Sigmoid colon (tissue), 7 donors: ENCODE results near the gene LRP1B. TPM values are rescaled to one million over a fixed set of nuclear protein-coding genes. Genes with fewer than 3 reads are reported as not detected.

Source experiments
- DNase-seq: peaks from one replicate; pipeline ENCODE4 v3.0.0-alpha.2; 2019
- H3K27ac ChIP-seq, 4 donors: fragments of 200-600 bp; sonication (generic); one replicate each; pipeline ENCODE4 v1.5.1; 2016 to 2019; ENCODE audit warnings: mild to moderate bottlenecking in 1 of 4
- H3K27me3 ChIP-seq, 3 donors: fragments of 200-600 bp; sonication (generic); one replicate each; pipeline ENCODE4 v1.5.1; 2019; ENCODE audit warnings: mild to moderate bottlenecking in 1 of 3
- H3K36me3 ChIP-seq, 4 donors: fragments of 200-600 bp; sonication (generic); one replicate each; pipeline ENCODE4 v1.5.1; 2016 to 2019
- H3K4me1 ChIP-seq, 4 donors: fragments of 200-600 bp; sonication (generic); one replicate each; pipeline ENCODE4 v1.5.1; 2017 to 2019
- H3K4me3 ChIP-seq, 4 donors: fragments of 200-600 bp; sonication (generic); one replicate each; pipeline ENCODE4 v1.5.1; 2017 to 2019; ENCODE audit warnings: mild to moderate bottlenecking in 2 of 4, moderate library complexity in 1 of 4
- H3K9me3 ChIP-seq, 4 donors: fragments of 200-600 bp in 3 of 4; sonication (generic) in 3 of 4; one replicate each; pipeline versions ENCODE4 v1.5.1 to v1.6.1; 2013 to 2019
- CTCF ChIP-seq, 4 experiments: fragments of 450-650 bp in 3 of 4; fragments of 200-600 bp in 1 of 4; IDR thresholded peaks; one replicate each; pipeline ENCODE4 v1.5.1; 2016 to 2019; ENCODE audit warnings: antibody characterized with exemption in 4 of 4, mild to moderate bottlenecking in 3 of 4, moderate library complexity in 2 of 4
- EP300 ChIP-seq, 4 donors: sonication (generic); formaldehyde crosslinking; IDR thresholded peaks; one replicate each; pipeline ENCODE4 v1.6.1; 2017; ENCODE audit warnings: antibody characterized with exemption in 4 of 4
- POLR2A ChIP-seq, 2 donors: fragments of 450-650 bp; IDR thresholded peaks; one replicate each; pipeline ENCODE4 v1.6.1; 2016; ENCODE audit warnings: antibody characterized with exemption in 2 of 2, mild to moderate bottlenecking in 2 of 2, moderate library complexity in 2 of 2
- POLR2AphosphoS5 ChIP-seq, 4 donors: sonication (generic); formaldehyde crosslinking; IDR thresholded peaks; one replicate each; pipeline ENCODE4 v1.6.1; 2017; ENCODE audit warnings: antibody characterized with exemption in 4 of 4
- WGBS, 2 donors: extraction: QIAGEN DNeasy Blood & Tissue Kit; methylation state at CpG; one replicate each; pipeline ENCODE4 v1.1.7; 2013; 5-methylcytosine and 5-hydroxymethylcytosine counted together
- intact Hi-C: fragments of 100-400 bp; cut with DNase I; formaldehyde crosslinking; loops from one replicate; pipeline ENCODE4 v1.15.1; 2023
- polyA plus RNA-seq, 3 donors: library from polyadenylated mRNA; stranded (reverse); fragments of 200-250 nt; gene quantifications; one replicate each; pipeline ENCODE4 v1.2.3, GENCODE V29; 2013
- total RNA-seq, 4 donors: library from RNA; depleted of rRNA; stranded (reverse); fragments of >200 nt; gene quantifications; one replicate each; pipeline ENCODE4 v1.1.0, GENCODE V29; 2016
- donor health status: healthy with polysubstance abuse.
- donor health status: Bipolar disorder and iron deficiency.
- donor health status: healthy.

Gene LRP1B
- total and polyA plus RNA-seq, 7 donors: 0.06 to 5.1 (median 2.0) TPM; not detected in 1

- H3K4me3 ChIP-seq: no peak overlapping the region
- no peak for TF ChIP-seq POLR2A (IDR thresholded peaks at IDR 0.05)
- no peak for TF ChIP-seq POLR2AphosphoS5 (IDR thresholded peaks at IDR 0.05)
- TF ChIP-seq CTCF (IDR thresholded peaks at IDR 0.05): no peak
- TF ChIP-seq EP300 (IDR thresholded peaks at IDR 0.05): no peak
- 71 to 81% methylated on average over 1 of the region's 1 CpG for WGBS, 2 donors
Observed at GRCh38 chr2:140949932-140950331, 1180.9 kb downstream of the LRP1B start.

GRCh38 chr2:140947236-140947635 is 1183.6 kb downstream of the LRP1B start:
- Histone ChIP-seq H3K36me3 (no peaks in the 10 kb centered on the region), H3K27ac (no peak overlapping the region), H3K4me3 (no peak overlapping the region), H3K27me3 (no peaks in the 10 kb centered on the region), H3K9me3 (no peaks in the 10 kb centered on the region), H3K4me1 (no peaks in the 10 kb centered on the region)
- TF ChIP-seq POLR2A (IDR thresholded peaks at IDR 0.05) (no peak), POLR2AphosphoS5 (IDR thresholded peaks at IDR 0.05) (no peak)
- 67 to 79% methylated on average over 4 of the region's 4 CpGs for WGBS, 2 donors
- intact Hi-C loops: no loop called here
- DNase-seq: no peak

More at GRCh38 chr2:140949932-140950331, 1180.9 kb downstream of the LRP1B start:
- Histone ChIP-seq H3K9me3 (no peaks in the 10 kb centered on the region), H3K27me3 (no peaks in the 10 kb centered on the region), H3K36me3 (no peaks in the 10 kb centered on the region), H3K27ac (no peak overlapping the region), H3K4me1 (no peaks in the 10 kb centered on the region)
- intact Hi-C loops: no loop called here
- DNase-seq: no peak

GRCh38 chr2:140943867-140944266 is 1186.9 kb downstream of the LRP1B start:
- Histone ChIP-seq H3K4me1 (no peaks in the 10 kb centered on the region), H3K9me3 (no peaks in the 10 kb centered on the region), H3K27me3 (no peaks in the 10 kb centered on the region), H3K4me3 (no peak overlapping the region), H3K27ac (no peak overlapping the region), H3K36me3 (no peaks in the 10 kb centered on the region)
- no peak for TF ChIP-seq EP300 (IDR thresholded peaks at IDR 0.05)
- TF ChIP-seq POLR2A (IDR thresholded peaks at IDR 0.05): no peak
- no peak for TF ChIP-seq POLR2AphosphoS5 (IDR thresholded peaks at IDR 0.05)
- TF ChIP-seq CTCF (IDR thresholded peaks at IDR 0.05): no peak
- intact Hi-C loops: no loop called here
- no peak for DNase-seq

- Histone ChIP-seq H3K4me3 (no peak overlapping the region), H3K36me3 (no peaks in the 10 kb centered on the region), H3K27ac (no peak overlapping the region), H3K27me3 (no peaks in the 10 kb centered on the region), H3K4me1 (no peaks in the 10 kb centered on the region), H3K9me3 (no peaks in the 10 kb centered on the region)
- 62 to 77% methylated on average over 2 of the region's 2 CpGs for WGBS, 2 donors
- TF ChIP-seq POLR2A (IDR thresholded peaks at IDR 0.05): no peak
- TF ChIP-seq POLR2AphosphoS5 (IDR thresholded peaks at IDR 0.05): no peak
- no peak for TF ChIP-seq EP300 (IDR thresholded peaks at IDR 0.05)
- no peak for TF ChIP-seq CTCF (IDR thresholded peaks at IDR 0.05)
- no peak for DNase-seq
- intact Hi-C loops: no loop called here
Observed at GRCh38 chr2:140942284-140942683, 1188.5 kb downstream of the LRP1B start.

- intact Hi-C loops: no loop called here
- Histone ChIP-seq H3K36me3 (no peaks in the 10 kb centered on the region), H3K27ac (no peak overlapping the region), H3K27me3 (no peaks in the 10 kb centered on the region), H3K9me3 (no peaks in the 10 kb centered on the region), H3K4me1 (no peaks in the 10 kb centered on the region), H3K4me3 (no peak overlapping the region)
- WGBS, 2 donors: 61 to 74% methylated on average over 5 of the region's 5 CpGs
- DNase-seq: no peak
- no peak for TF ChIP-seq POLR2AphosphoS5 (IDR thresholded peaks at IDR 0.05)
- no peak for TF ChIP-seq CTCF (IDR thresholded peaks at IDR 0.05)
- TF ChIP-seq POLR2A (IDR thresholded peaks at IDR 0.05): no peak
- TF ChIP-seq EP300 (IDR thresholded peaks at IDR 0.05): no peak
Observed at GRCh38 chr2:140929849-140930248, 1201.0 kb downstream of the LRP1B start.
